GM10248 (cell line): ENCODE measurements around the gene GAB2.

Experiments
- CTCF ChIA-PET: fragments of 300-600 bp; sonication (Branson Sonifier 250); formaldehyde crosslinking; extraction: SDS; loops from one replicate; lab custom pipeline; 2021; ENCODE audit warnings: antibody characterized with exemption; lab: Yijun Ruan, JAX
- POLR2A ChIA-PET: fragments of 350-650 bp; sonication (Branson Sonifier 250); formaldehyde crosslinking; extraction: SDS; loops from one replicate; lab custom pipeline; 2020; ENCODE audit warnings: antibody characterized with exemption; lab: Yijun Ruan, JAX
- DNase-seq: peaks from one replicate; pipeline ENCODE4 v3.0.0; 2012; ENCODE audit errors: extremely low spot score
- TF ChIP-seq, protein P1 (sequence below): IDR thresholded peaks from 2 replicates; pipeline ENCODE4 v1.5.1; 2012; ENCODE audit warnings: mild to moderate bottlenecking, low read depth; ENCODE audit errors: extremely low read depth, missing control alignments, control extremely low read depth

Gene GAB2

GRCh38 chr11:78406568-78407196 lies 10.9 kb downstream of the GAB2 start:
- TF ChIP-seq, protein P1, sequence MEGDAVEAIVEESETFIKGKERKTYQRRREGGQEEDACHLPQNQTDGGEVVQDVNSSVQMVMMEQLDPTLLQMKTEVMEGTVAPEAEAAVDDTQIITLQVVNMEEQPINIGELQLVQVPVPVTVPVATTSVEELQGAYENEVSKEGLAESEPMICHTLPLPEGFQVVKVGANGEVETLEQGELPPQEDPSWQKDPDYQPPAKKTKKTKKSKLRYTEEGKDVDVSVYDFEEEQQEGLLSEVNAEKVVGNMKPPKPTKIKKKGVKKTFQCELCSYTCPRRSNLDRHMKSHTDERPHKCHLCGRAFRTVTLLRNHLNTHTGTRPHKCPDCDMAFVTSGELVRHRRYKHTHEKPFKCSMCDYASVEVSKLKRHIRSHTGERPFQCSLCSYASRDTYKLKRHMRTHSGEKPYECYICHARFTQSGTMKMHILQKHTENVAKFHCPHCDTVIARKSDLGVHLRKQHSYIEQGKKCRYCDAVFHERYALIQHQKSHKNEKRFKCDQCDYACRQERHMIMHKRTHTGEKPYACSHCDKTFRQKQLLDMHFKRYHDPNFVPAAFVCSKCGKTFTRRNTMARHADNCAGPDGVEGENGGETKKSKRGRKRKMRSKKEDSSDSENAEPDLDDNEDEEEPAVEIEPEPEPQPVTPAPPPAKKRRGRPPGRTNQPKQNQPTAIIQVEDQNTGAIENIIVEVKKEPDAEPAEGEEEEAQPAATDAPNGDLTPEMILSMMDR: no peak
- ChIA-PET CTCF (interaction anchor here (1.3 to 3.0 kb wide), 2 partner anchors 9 to 158 kb away, joined by 4 to 16 read pairs; partner anchors contain the start of gene GAB2), POLR2A (interaction anchor here (1.5 kb wide), 1 partner anchor 11 kb away, joined by 3 read pairs; the partner anchor contains the start of gene GAB2)
- no peak for DNase-seq

DNA sequence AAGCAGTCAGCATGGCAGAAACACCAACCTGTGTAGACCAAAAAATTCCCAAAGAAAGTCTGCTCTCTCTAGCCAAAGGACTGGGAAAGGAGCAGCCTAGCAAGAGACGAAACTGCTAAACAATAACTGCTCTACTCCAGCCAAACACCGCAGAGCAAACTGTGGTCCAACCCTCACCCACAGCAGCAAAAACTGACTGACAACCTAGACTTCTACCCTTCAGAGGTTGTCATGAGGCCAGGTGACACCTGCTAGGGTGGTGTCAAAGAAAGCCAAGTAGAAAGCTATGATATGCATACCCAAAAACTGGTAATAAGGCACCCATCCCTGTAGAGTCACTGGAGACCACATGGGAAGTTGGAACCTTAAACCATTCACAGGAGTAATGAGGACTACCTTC lies 11.8 kb downstream of the GAB2 start:
- ChIA-PET CTCF (interaction anchor here (1.0 to 3.0 kb wide), 5 partner anchors 10 to 159 kb away, joined by 3 to 16 read pairs (median 3); partner anchors contain the start of gene GAB2), POLR2A (interaction anchor here (1.5 kb wide), 1 partner anchor 12 kb away, joined by 3 read pairs; the partner anchor contains the start of gene GAB2)
- DNase-seq: no peak
- TF ChIP-seq, protein P1: no peak

DNA sequence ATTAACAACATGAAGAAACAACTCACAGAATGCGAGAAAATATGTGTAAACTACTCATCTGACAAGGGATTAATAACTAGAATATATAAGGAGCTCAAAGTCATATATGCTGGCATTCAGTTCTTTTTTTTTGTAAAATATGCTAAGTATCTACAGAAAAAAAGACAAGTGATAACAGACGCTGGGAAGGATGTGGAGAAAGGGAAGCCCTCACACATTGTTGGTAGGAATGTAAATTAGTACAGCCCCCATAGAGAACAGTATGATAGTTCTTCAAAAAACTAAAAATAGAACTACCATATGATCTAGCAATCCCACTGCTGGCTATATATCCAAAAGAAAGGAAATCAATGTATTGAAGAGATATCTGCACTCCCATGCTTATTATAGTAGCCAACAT lies 13.8 kb downstream of the GAB2 start:
- no peak for DNase-seq
- ChIA-PET POLR2A (no interaction called here), CTCF (interaction anchor here (1.2 to 1.8 kb wide), 3 partner anchors 12 to 92 kb away, joined by 3 to 6 read pairs (median 3); no protein-coding TSS in a partner anchor)
- TF ChIP-seq, protein P1: no peak

DNA sequence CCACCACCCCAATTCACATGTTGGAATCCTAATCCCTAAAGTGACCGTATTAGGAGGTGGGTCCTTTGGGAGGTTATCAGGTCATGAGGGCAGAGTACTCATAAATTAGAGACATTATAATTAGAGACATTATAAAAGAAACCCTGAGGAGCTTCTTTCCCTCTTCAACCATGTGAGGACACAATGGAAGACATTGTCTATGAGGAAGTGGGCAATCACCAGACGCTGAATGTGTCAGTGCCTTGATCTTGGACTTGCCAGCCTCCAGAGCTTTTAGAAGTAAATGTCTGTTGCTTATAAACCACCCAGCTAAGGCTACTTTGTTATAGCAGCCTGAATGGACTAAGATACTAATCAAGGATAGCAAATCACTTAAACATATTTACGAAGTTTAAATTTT lies 14.8 kb downstream of the GAB2 start:
- ChIA-PET CTCF (interaction anchor here (1.0 to 1.8 kb wide), 5 partner anchors 10 to 91 kb away, joined by 3 to 6 read pairs (median 3); no protein-coding TSS in a partner anchor), POLR2A (no interaction called here)
- no peak for DNase-seq
- TF ChIP-seq, protein P1: no peak

- POLR2A ChIA-PET: no interaction called here
- DNase-seq: no peak
- TF ChIP-seq, protein P1: no peak
- CTCF ChIA-PET: interaction anchor here (0.8 to 1.3 kb wide), 2 partner anchors 8 to 20 kb away, joined by 3 read pairs; no protein-coding TSS in a partner anchor
Observed at GRCh38 chr11:78400702-78401101, 16.9 kb downstream of the GAB2 start.

- ChIA-PET POLR2A (no interaction called here), CTCF (interaction anchor here (0.8 to 1.9 kb wide), 2 partner anchors 21 to 164 kb away, joined by 3 to 8 read pairs; no protein-coding TSS in a partner anchor)
- DNase-seq: no peak
- TF ChIP-seq, protein P1: no peak
Observed at GRCh38 chr11:78400116-78400515, 17.5 kb downstream of the GAB2 start.
